ENCODE data around the gene BAK1. TPM values are rescaled to one million over a fixed set of nuclear protein-coding genes. Genes with fewer than 3 reads are reported as not detected.
A peak's percentile ranks its signal among the peaks of the same experiment; 100 is the strongest.

The BAK1 gene
- total RNA-seq, 1 experiment from 2014 or later, result 40.0 TPM

- no peak overlapping the region for H3K27ac ChIP-seq (ENCODE audit: insufficient read length, low read depth, low read length)
These were observed 9.9 kb upstream of the BAK1 start for GRCh38 chr6:33589731-33590530.

More at GRCh38 chr6:33589731-33590530, 9.9 kb upstream of the BAK1 start:
- no peak overlapping the region for H4K8ac ChIP-seq (replicated peaks; ENCODE audit: insufficient read length, low read depth, low read length)
- no peak overlapping the region for H3K18ac ChIP-seq (ENCODE audit: insufficient read length, low read depth, low read length)
- H2BK5ac ChIP-seq (ENCODE audit: insufficient read length, low read length), result no peak overlapping the region
- H3K9ac ChIP-seq (ENCODE audit: extremely low read depth, insufficient read length, low read length), result no peak overlapping the region
- no peak overlapping the region for H3K4ac ChIP-seq (ENCODE audit: low read depth, low read length)
- no peak overlapping the region for H3K23ac ChIP-seq (ENCODE audit: insufficient read length, low read depth, low read length)
- Mint-ChIP-seq H3K36me3 (ENCODE audit: insufficient read depth in 1 of 3, low read depth in 3 of 3) (no peaks in the 10 kb centered on the region; a peak in 1 of 7 replicates), H3K4me1 (peaks cover 27 to 38% of the 10 kb centered on the region in 2 experiments), H3K27me3 (ENCODE audit: low read depth) (peaks cover 17% of the 10 kb centered on the region), H3K27ac (peak overlapping the region in 1 of 3 experiments; percentile 61; a peak in 2 of 7 replicates), H3K4me3 (no peak overlapping the region), H3K9me3 (peaks cover 0 to 6% of the 10 kb centered on the region in 2 experiments; a peak in 2 of 5 replicates)
- H3K56ac ChIP-seq (ENCODE audit: insufficient read length, low read depth, low read length), result no peak overlapping the region
- no peaks in the 10 kb centered on the region for H3K79me2 ChIP-seq (ENCODE audit: insufficient read depth, low read length)
- no peak overlapping the region for H2BK120ac ChIP-seq (ENCODE audit: low read depth, low read length, poor library complexity, severe bottlenecking)
- H2AK5ac ChIP-seq (ENCODE audit: insufficient read length, low read length), result no peak overlapping the region
- H4K5ac ChIP-seq (ENCODE audit: insufficient read length, low read depth, low read length), result no peak overlapping the region
- TF ChIP-seq CTCF (conservative IDR thresholded peaks at IDR 0.05), result peak; percentile 93
- H2BK20ac ChIP-seq (ENCODE audit: low read depth, low read length, poor library complexity, severe bottlenecking), result no peak overlapping the region
- no peak overlapping the region for H3K4me2 ChIP-seq (ENCODE audit: insufficient read depth, insufficient read length, low read length)
- no peak overlapping the region for H3T11ph ChIP-seq (ENCODE audit: low read length)
- no peak overlapping the region for H3K14ac ChIP-seq (ENCODE audit: insufficient read depth, low read length)
- no peaks in the 10 kb centered on the region for H3K4me1 ChIP-seq (ENCODE audit: insufficient read depth, low read length)
- H3K23me2 ChIP-seq (ENCODE audit: insufficient read length, low read depth, low read length, poor library complexity, severe bottlenecking), result peaks cover 7% of the 10 kb centered on the region
- no peak overlapping the region for H2BK12ac ChIP-seq (ENCODE audit: insufficient read length, low read depth, low read length)
- no peak overlapping the region for H2AFZ ChIP-seq (ENCODE audit: low read length)
- no peak overlapping the region for H4K91ac ChIP-seq (ENCODE audit: insufficient read length, low read depth, low read length)
- H2BK15ac ChIP-seq (ENCODE audit: low read depth, low read length), result no peak overlapping the region; the same call in 1 of the 2 replicates
- no peaks in the 10 kb centered on the region for H4K20me1 ChIP-seq (ENCODE audit: control insufficient read depth, insufficient read depth, insufficient read length)
- no peaks in the 10 kb centered on the region for H3K9me3 ChIP-seq (ENCODE audit: control insufficient read depth, low read depth, low read length)
- no CpG with 5 or more reads among the region's 9 CpGs for WGBS (ENCODE audit: extremely low coverage, insufficient read length, low lambda C conversion rate)
- H3K79me1 ChIP-seq (ENCODE audit: insufficient read depth, low read depth, low read length, poor library complexity, severe bottlenecking), result no peaks in the 10 kb centered on the region
- peak; percentile 87 for DNase-seq
- no peaks in the 10 kb centered on the region for H3K27me3 ChIP-seq (ENCODE audit: insufficient read depth, low read length)
